Upper lobe of right lung (tissue), 1 donor: ENCODE measurements around the gene JAKMIP2. TPM values are rescaled to one million over a fixed set of nuclear protein-coding genes. Genes with fewer than 3 reads are reported as not detected.
A peak's percentile ranks its signal among the peaks of the same experiment; 100 is the strongest.

ENCODE experiments used
- ATAC-seq: fragments of 200-7000 bp; cut with Tn5 transposase; one replicate; pipeline ENCODE4 v1.9.1; 2020; ENCODE audit warnings: mild to moderate bottlenecking, moderate library complexity
- DNase-seq: peaks from one replicate; pipeline ENCODE4 v3.0.0-alpha.2; 2020
- H3K27ac ChIP-seq: fragments of 200-600 bp; one replicate; pipeline ENCODE4 v1.8.0; 2022
- H3K27me3 ChIP-seq: fragments of 200-600 bp; one replicate; pipeline ENCODE4 v1.8.0; 2022; ENCODE audit warnings: mild to moderate bottlenecking
- H3K36me3 ChIP-seq: fragments of 200-600 bp; one replicate; pipeline ENCODE4 v1.8.0; 2022
- H3K4me1 ChIP-seq: fragments of 200-600 bp; one replicate; pipeline ENCODE4 v1.8.0; 2022
- H3K4me3 ChIP-seq: fragments of 200-600 bp; one replicate; pipeline ENCODE4 v1.8.0; 2022; ENCODE audit warnings: mild to moderate bottlenecking
- H3K9me3 ChIP-seq: fragments of 200-600 bp; one replicate; pipeline ENCODE4 v1.8.0; 2022
- intact Hi-C: fragments of 100-400 bp; cut with DNase I; formaldehyde crosslinking; loops from one replicate; pipeline ENCODE4 v1.11.0; 2022
- total RNA-seq: library from RNA; stranded (reverse); fragmentation: NEBNext Ultra II Directional; extraction: Animal tissue kit (Norgen Biotek cat#: 25700); gene quantifications from one replicate; pipeline ENCODE4 v1.2.1, GENCODE V29; 2021
- TF ChIP-seq, protein P1 (sequence below): fragments of 200-600 bp; IDR thresholded peaks from one replicate; pipeline ENCODE4 v1.8.0; 2022; ENCODE audit warnings: antibody characterized with exemption
- donor health status: DM: no; HTN: yes; CAD: no; lungs with severe emphysema.

Gene JAKMIP2
- total RNA-seq, 1 donor from 2014 or later = 7.5 TPM

DNA sequence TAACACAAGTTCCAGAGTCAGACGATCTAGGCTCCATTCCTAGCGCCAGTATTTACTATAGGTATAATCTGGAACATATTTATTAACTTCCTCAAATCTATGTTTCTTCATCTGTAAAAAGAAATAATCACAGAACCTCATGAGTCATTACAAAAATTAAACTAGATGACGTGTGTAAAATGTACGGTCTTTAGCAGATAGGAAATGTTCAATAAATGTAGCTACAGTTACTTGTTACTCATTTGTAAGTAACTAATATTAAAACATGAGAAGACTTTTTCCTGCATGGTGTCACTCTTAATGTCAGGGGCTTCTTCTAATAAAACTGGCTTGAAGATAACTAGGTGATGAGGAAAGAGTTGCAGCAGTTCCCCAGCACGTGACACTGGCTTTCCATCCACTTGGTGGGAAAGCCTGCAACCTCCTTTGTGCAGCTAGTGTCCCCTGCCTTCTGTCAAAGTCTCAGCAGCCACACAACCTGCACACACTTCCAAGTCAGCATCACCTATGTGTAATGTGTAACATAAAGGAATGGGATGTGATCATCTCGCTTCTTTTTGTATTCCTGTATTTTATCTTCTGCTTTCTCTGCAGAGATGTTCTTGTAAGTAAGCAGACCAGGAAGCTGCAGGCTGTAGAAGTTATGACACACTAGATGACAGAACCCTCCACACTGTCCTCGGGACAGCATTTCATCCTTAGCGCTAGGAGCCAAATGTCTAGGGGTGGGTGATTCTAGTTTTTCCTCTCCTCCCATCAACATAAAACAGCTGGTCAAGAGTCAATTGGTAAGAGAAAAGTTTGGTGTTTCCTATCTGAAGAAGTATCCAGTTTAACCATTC is 1.8 kb upstream of the JAKMIP2 start:
- Histone ChIP-seq H3K27me3 (peaks cover 4% of the 10 kb centered on the region), H3K9me3 (no peaks in the 10 kb centered on the region), H3K4me1 (no peaks in the 10 kb centered on the region), H3K36me3 (no peaks in the 10 kb centered on the region), H3K4me3 (no peak overlapping the region), H3K27ac (no peak overlapping the region)
- no peak for DNase-seq
- intact Hi-C loops = no loop called here
- ATAC-seq = peak; percentile 74
- TF ChIP-seq, protein P1, sequence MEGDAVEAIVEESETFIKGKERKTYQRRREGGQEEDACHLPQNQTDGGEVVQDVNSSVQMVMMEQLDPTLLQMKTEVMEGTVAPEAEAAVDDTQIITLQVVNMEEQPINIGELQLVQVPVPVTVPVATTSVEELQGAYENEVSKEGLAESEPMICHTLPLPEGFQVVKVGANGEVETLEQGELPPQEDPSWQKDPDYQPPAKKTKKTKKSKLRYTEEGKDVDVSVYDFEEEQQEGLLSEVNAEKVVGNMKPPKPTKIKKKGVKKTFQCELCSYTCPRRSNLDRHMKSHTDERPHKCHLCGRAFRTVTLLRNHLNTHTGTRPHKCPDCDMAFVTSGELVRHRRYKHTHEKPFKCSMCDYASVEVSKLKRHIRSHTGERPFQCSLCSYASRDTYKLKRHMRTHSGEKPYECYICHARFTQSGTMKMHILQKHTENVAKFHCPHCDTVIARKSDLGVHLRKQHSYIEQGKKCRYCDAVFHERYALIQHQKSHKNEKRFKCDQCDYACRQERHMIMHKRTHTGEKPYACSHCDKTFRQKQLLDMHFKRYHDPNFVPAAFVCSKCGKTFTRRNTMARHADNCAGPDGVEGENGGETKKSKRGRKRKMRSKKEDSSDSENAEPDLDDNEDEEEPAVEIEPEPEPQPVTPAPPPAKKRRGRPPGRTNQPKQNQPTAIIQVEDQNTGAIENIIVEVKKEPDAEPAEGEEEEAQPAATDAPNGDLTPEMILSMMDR = no peak

DNA sequence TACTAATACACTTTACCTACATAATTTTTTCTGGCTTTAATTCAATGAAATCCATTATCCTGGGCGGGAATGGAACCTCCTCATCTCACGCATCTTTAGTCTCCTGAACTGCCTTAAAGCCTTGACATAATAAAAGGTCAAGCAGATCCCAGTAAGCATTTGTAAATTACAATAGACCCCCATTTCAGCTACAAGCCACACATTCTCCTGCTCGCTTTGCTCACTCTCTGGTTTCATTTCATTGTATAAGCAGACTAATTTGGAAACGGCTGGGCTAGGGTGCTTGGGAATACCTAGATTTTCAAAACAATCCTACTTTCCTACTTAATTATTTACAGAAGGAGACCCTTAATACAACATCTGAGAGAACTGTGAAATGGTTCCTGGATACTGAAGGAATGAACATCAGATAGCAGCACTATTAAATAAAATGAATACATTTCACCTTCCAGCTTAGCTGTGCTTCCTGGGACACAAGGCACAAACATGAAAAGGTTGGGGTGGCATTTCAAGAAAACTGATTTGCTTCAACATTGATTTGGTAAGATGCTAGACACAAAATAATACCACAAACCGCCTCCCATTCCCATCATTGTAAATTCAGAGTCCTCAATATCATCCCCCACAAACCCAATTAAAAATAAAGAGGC is 1.5 kb downstream of the JAKMIP2 start:
- Histone ChIP-seq H3K4me1 (no peaks in the 10 kb centered on the region), H3K9me3 (no peaks in the 10 kb centered on the region), H3K4me3 (no peak overlapping the region), H3K27ac (no peak overlapping the region), H3K27me3 (peaks cover 4% of the 10 kb centered on the region), H3K36me3 (no peaks in the 10 kb centered on the region)
- intact Hi-C loops = no loop called here
- ATAC-seq = no peak
- TF ChIP-seq, protein P1 = no peak
- DNase-seq = no peak

DNA sequence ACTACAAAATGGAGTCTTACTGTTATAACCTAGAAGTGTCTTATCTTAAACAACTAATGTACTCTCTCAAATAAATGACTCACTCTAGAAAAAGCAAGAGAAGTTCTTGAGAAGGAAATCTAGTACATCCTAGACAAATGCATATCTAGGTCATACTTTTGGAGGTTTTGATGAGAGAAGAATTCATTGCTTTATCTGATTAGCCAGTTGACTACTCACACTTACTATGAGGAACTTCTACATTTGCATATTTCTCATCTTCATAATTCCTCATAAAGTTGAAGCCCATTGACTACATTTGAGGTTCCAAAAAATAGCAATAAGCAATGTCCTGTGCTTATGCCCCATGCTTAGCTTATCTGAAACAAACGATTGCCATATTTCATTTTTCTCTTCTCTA is 2.8 kb downstream of the JAKMIP2 start:
- Histone ChIP-seq H3K27ac (no peak overlapping the region), H3K4me3 (no peak overlapping the region), H3K4me1 (no peaks in the 10 kb centered on the region), H3K36me3 (no peaks in the 10 kb centered on the region), H3K9me3 (no peaks in the 10 kb centered on the region), H3K27me3 (peaks cover 4% of the 10 kb centered on the region)
- DNase-seq (no peak), ATAC-seq (no peak)
- intact Hi-C loops = no loop called here
- TF ChIP-seq, protein P1 = no peak

DNA sequence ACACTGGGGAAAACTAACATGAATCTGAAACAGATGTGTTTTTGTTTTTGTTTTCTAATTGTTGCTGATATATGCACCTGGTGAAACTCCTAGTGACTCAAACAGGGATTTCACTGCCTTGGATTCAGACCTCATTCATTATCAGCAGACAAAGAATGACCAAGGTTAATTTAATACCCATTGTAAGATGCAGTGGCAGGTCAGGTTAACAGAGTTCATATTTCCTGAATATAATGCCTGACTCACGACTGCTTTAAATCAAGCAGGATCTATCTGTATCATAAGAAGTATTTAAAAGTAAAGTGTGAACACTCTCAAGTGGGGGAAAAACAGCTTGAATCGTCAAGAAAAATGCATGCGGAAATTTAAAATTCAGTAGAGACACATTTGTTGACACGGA is 5.5 kb downstream of the JAKMIP2 start:
- Histone ChIP-seq H3K27ac (no peak overlapping the region), H3K4me3 (no peak overlapping the region), H3K27me3 (peaks cover 4% of the 10 kb centered on the region), H3K9me3 (no peaks in the 10 kb centered on the region), H3K4me1 (no peaks in the 10 kb centered on the region), H3K36me3 (no peaks in the 10 kb centered on the region)
- no peak for DNase-seq
- intact Hi-C loops = no loop called here
- TF ChIP-seq, protein P1 = no peak
- no peak for ATAC-seq

DNA sequence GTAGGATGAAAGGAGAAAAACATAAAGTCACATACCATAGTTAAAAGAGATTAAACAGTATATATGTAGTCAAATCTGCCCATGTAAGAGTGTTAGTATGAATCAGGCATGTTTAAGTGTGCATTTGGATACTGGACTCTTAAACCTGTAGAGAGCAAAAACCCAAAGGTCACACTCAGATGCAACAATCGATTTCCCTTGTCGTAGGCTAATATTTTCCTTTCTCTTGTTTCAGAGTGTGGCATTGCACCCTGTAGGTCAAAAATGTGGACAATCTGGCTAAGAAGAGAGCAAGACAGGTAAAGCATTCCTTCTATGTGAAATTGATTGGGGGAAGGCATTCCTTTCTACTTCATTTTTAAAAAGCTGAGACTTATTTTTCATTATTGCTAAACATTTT is 8.9 kb downstream of the JAKMIP2 start:
- no peaks in the 10 kb centered on the region for H3K27me3 ChIP-seq
- no peak overlapping the region for H3K4me3 ChIP-seq
- H3K4me1 ChIP-seq = no peaks in the 10 kb centered on the region
- DNase-seq = no peak
- ATAC-seq = no peak
- no peaks in the 10 kb centered on the region for H3K9me3 ChIP-seq
- TF ChIP-seq, protein P1 = no peak
- no peak overlapping the region for H3K27ac ChIP-seq
- H3K36me3 ChIP-seq = no peaks in the 10 kb centered on the region
- intact Hi-C loops = no loop called here
